HepG2 (cell line): ENCODE results near the gene SEZ6. TPM values are rescaled to one million over a fixed set of nuclear protein-coding genes. Genes with fewer than 3 reads are reported as not detected.

ENCODE experiments used
- DDIT3 ChIP-seq: sonication (generic); formaldehyde crosslinking; IDR thresholded peaks from 2 replicates; pipeline ENCODE4 v1.4.0; 2020; ENCODE audit warnings: mild to moderate bottlenecking, missing genetic modification reagents
- HHEX ChIP-seq: IDR thresholded peaks from 2 replicates; pipeline ENCODE4 v1.6.1; 2016; ENCODE audit warnings: control low read depth
- MZF1 ChIP-seq: sonication (generic); formaldehyde crosslinking; IDR thresholded peaks from 2 replicates; pipeline ENCODE4 v1.8.1; 2023; ENCODE audit warnings: mild to moderate bottlenecking, missing genetic modification reagents, borderline replicate concordance
- REPIN1 ChIP-seq: sonication (generic); formaldehyde crosslinking; IDR thresholded peaks from 2 replicates; pipeline ENCODE4 v1.8.0; 2022; ENCODE audit warnings: missing genetic modification reagents, low read depth, mild to moderate bottlenecking, borderline replicate concordance
- TFE3 ChIP-seq: IDR thresholded peaks from 2 replicates; pipeline ENCODE4 v1.6.1; 2016
- ZFP36 ChIP-seq: fragments of 150-350 bp; IDR thresholded peaks from 2 replicates; pipeline ENCODE4 v1.6.1; 2018; ENCODE audit warnings: borderline replicate concordance, low read length, low read depth; ENCODE audit not compliant: partially characterized antibody
- ZNF772 ChIP-seq: sonication (generic); formaldehyde crosslinking; IDR thresholded peaks from 2 replicates; pipeline ENCODE4 v1.5.0; 2020; ENCODE audit warnings: mild to moderate bottlenecking, missing genetic modification reagents
- polyA plus RNA-seq, 8 experiments: library from polyadenylated mRNA; depleted of rRNA in 3 of 8; stranded (reverse) in 7 of 8; unstranded in 1 of 8; fragments of >200 nt; fragmentation: Illumina TruSeq in 4 of 8; extraction: Trizol in 4 of 8; gene quantifications; 2 replicates each; pipeline versions ENCODE4 v1.2.1 to v1.2.3, GENCODE V29; 2011 to 2016; ENCODE audit warnings: low read depth in 4 of 8, missing spikeins in 1 of 8, mixed read lengths in 1 of 8; ENCODE audit not compliant: insufficient read depth in 1 of 8
- total RNA-seq, 5 experiments: library from RNA; depleted of rRNA; stranded (reverse); fragments of >200 nt; fragmentation: Illumina TruSeq; extraction: Trizol; gene quantifications; 2 replicates each; pipeline ENCODE4 v1.2.3, GENCODE V29; 2016; ENCODE audit warnings: low read depth in 1 of 5
- TF ChIP-seq, protein P1 (sequence below): sonication (generic); formaldehyde crosslinking; IDR thresholded peaks from 2 replicates; pipeline ENCODE4 v1.4.0; 2020; ENCODE audit warnings: low read depth, mild to moderate bottlenecking, missing genetic modification reagents
- TF ChIP-seq, protein P2 (sequence below): sonication (generic); formaldehyde crosslinking; IDR thresholded peaks from 2 replicates; pipeline ENCODE4 v1.4.0; 2020; ENCODE audit warnings: missing genetic modification reagents, mild to moderate bottlenecking, borderline replicate concordance

Gene SEZ6
- total and polyA plus RNA-seq, 2 of the 13 experiments (the other 11 are each of a cell fraction or from before 2014, with no cell fraction given) = not detected

GRCh38 chr17:28950752-28951427 lies 54.9 kb downstream of the SEZ6 start (continued):
- TF ChIP-seq, protein P1, sequence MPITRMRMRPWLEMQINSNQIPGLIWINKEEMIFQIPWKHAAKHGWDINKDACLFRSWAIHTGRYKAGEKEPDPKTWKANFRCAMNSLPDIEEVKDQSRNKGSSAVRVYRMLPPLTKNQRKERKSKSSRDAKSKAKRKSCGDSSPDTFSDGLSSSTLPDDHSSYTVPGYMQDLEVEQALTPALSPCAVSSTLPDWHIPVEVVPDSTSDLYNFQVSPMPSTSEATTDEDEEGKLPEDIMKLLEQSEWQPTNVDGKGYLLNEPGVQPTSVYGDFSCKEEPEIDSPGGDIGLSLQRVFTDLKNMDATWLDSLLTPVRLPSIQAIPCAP = no peak
- no peak for TF ChIP-seq REPIN1 (CRISPR knock-in tag)
- TF ChIP-seq, protein P2, sequence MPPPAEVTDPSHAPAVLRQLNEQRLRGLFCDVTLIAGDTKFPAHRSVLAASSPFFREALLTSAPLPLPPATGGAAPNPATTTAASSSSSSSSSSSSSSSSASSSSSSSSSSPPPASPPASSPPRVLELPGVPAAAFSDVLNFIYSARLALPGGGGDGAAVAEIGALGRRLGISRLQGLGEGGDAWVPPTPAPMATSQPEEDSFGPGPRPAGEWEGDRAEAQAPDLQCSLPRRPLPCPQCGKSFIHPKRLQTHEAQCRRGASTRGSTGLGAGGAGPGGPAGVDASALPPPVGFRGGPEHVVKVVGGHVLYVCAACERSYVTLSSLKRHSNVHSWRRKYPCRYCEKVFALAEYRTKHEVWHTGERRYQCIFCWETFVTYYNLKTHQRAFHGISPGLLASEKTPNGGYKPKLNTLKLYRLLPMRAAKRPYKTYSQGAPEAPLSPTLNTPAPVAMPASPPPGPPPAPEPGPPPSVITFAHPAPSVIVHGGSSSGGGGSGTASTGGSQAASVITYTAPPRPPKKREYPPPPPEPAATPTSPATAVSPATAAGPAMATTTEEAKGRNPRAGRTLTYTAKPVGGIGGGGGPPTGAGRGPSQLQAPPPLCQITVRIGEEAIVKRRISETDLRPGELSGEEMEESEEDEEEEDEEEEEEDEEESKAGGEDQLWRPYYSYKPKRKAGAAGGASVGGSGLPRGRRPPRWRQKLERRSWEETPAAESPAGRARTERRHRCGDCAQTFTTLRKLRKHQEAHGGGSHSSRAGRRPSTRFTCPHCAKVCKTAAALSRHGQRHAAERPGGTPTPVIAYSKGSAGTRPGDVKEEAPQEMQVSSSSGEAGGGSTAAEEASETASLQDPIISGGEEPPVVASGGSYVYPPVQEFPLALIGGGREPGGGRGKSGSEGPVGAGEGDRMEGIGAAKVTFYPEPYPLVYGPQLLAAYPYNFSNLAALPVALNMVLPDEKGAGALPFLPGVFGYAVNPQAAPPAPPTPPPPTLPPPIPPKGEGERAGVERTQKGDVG (CRISPR knock-in tag) = no peak
- no peak for TF ChIP-seq ZFP36
- no peak for TF ChIP-seq DDIT3 (CRISPR knock-in tag)
- no peak for TF ChIP-seq ZNF772
- TF ChIP-seq MZF1 (CRISPR knock-in tag) = no peak
- no peak for TF ChIP-seq HHEX (CRISPR knock-in tag)
- no peak for TF ChIP-seq TFE3 (CRISPR knock-in tag)
